Stimulated activated CD4-positive, alpha-beta T cell treated with anti-CD3 and anti-CD28 coated beads, Interleukin-15, amount 100 ng/mL, for 1 hour (primary cell): Measurements from ENCODE around the gene HEXIM2.
"Not testable (repeated sequence)": the region's sequence is repeated elsewhere in the genome, so short reads cannot be mapped to it uniquely, and the experiment has no call there.

Experiments
- DNase-seq, 2 donors: peaks; one replicate each; pipeline ENCODE4 v3.0.0-alpha.2; 2020; ENCODE audit warnings: low read depth in 1 of 2, low spot score in 1 of 2

The HEXIM2 gene

GRCh38 chr17:45161288-45162024 lies at the start of gene HEXIM2:
Gene HEXIM2, plus strand, starts transcription at chr17:45161875. Its CDS starts 919 bp downstream, at chr17:45162794.
- peak; percentile 94 to 96 for DNase-seq

- DNase-seq: no peak
Measured at GRCh38 chr17:45112559-45113423, 48.9 kb upstream of the HEXIM2 start.

GRCh38 chr17:45113424-45113754 lies 48.3 kb upstream of the HEXIM2 start:
- no peak for DNase-seq

GRCh38 chr17:45114117-45114932 lies 47.4 kb upstream of the HEXIM2 start:
- DNase-seq: no peak

- no peak for DNase-seq
Measured at GRCh38 chr17:45115015-45115625, 46.6 kb upstream of the HEXIM2 start.

DNA sequence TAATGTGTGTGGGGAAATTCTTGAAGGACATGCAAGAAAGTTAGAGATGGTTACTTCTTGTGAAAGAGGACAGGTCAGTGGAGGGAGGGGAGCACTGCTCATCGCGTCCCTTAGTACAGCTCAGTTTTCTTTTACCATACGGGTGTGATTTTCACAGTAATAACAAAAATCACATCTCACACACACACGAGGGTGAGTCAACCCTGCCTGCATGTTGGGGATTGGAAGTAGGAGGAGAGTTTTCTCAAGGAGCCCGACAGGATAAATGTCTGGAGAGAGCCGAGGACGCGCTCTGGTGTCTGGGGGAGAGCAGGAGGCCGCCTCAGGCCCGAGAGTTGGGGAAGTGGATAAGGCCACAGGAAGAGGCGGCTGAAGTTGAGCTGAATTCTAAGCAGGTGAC lies 45.8 kb upstream of the HEXIM2 start:
- DNase-seq: no peak

GRCh38 chr17:45116434-45117016 lies 45.1 kb upstream of the HEXIM2 start:
- DNase-seq: no peak

GRCh38 chr17:45117334-45117733 lies 44.3 kb upstream of the HEXIM2 start:
- DNase-seq: no peak

DNA sequence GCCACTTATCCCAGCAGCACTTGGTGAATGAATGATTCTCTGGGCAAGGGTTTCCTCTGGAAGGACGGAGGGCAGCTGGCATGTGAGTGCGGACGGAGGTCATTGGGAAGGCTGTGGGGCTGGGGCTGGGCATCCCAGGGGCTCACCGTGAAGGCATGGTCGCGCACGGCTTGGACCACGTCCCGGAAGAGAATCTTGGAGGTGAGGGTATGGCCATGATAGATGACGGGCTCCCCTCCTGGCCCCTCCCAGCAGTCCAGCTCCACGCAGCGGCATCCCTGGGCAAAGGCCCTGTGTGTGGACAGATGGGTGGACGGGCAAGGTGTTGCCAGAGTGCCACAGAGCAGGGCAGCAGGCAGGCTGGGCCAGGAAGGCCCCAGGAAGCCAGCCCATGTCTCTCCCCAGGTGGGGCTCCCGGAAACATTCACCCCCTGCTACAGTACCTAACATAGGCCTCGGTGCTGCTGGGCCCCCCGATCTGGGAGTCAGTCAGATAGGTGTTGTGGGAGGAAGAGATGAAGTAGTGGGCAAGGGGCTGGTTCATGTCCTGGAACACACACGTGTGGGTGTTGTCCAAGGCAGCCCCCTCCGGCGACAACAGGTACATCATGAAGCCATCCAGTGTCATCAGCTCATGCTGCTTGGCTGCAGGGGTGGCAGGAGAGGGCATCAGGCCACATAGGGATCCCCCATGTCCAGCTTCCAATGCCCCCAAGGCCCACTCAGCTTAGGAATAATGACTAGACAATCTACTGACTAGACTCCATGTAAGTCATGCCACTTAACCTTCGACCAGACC lies 43.6 kb upstream of the HEXIM2 start:
- DNase-seq: no peak

- DNase-seq: no peak
Measured at GRCh38 chr17:45118691-45119090, 43.0 kb upstream of the HEXIM2 start.

DNA sequence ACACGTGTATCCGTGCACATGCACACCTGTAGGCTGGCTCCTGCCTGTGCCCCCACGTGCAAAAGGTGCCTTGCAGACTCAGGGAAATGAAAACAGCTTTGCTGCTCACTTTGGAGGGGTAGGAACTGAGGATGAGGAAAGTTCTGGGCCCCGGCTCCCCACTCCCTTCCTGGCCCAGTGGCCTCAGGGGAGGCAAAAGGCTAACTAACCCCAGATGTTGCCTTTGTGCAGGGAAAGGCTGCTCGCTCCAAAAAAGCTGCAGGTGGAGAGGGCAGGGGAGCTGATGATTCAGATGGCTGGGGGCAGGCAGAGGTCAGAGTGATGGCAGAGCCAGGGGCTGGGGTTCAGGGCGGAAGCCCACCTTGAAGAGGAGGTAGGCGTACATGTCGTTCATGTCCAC lies 41.7 kb upstream of the HEXIM2 start:
- no peak for DNase-seq

DNA sequence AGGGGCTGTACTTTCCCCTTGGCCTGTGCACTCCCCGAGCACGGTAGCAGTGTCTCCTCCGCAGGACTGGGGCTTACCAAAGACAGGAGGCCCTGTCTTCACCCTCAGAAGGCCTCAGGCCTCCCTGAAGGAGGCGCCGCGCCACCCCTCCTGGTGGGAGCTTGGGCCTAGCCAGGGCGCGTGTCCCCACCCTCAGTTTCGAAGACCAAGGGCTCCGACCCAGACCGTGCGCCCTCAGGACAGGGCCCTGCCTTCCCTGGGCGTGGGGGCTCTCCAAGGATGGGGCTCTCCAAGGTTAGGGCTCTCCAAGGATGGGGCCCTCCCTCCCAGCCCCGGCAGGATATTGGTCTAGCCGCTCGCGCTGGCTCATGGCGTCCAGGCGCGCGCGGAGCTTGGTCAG lies 41.1 kb upstream of the HEXIM2 start:
- no peak for DNase-seq

- DNase-seq: no peak
Measured at GRCh38 chr17:45121055-45121454, 40.6 kb upstream of the HEXIM2 start.

- DNase-seq: no peak
Measured at GRCh38 chr17:45123076-45123770, 38.5 kb upstream of the HEXIM2 start.

GRCh38 chr17:45123930-45124796 lies 37.5 kb upstream of the HEXIM2 start:
- DNase-seq: no peak

DNA sequence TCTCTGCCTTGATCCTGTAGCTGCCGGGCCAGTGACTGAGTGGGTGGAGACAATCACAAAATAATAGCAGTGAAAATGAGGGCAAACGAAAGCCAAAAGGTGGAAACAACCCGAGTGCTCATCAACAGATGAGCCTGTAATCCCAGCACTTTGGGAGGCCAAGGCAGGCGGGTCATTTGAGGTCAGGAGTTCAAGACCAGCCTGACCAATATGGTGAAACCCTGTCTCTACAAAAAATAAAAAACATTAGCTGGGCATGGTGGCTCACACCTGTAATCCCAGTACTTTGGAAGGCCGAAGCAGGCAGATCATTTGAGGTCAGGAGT lies 36.9 kb upstream of the HEXIM2 start:
- not testable (repeated sequence) for DNase-seq

DNA sequence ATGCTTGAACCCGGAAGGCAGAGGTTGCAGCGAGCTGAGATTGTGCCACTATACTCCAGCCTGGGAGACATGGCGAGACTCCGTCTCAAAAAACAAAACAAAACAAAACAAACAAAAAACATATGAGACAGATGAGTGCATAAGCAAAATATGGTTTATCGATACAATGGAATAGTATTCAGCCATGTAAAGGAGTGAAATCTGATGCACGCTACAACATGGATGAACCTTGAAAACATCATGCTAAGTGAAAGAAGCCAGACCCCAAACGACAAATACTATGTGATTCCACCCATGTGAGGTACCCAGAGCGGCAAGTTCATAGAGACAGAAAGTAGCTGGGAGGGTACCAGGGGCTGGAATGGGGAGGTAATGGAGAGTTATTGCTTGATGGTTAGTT lies 36.2 kb upstream of the HEXIM2 start:
- no peak for DNase-seq

GRCh38 chr17:45127207-45127547 lies 34.5 kb upstream of the HEXIM2 start:
- no peak for DNase-seq
